SK-N-SH (cell line): ENCODE data around the gene SLC9A2. TPM values are rescaled to one million over a fixed set of nuclear protein-coding genes. Genes with fewer than 3 reads are reported as not detected.

ENCODE experiments used
- CTCF ChIA-PET: fragments of 300-600, 350-600 bp; formaldehyde crosslinking; extraction: SDS; loops from one replicate; lab custom pipeline; 2021; lab: Yijun Ruan, JAX
- POLR2A ChIA-PET: fragments of 350-600 bp; sonication (Branson Sonifier 250); formaldehyde crosslinking; extraction: SDS; loops from one replicate; lab custom pipeline; 2020; ENCODE audit warnings: antibody characterized with exemption, inconsistent platforms; lab: Yijun Ruan, JAX
- DNase-seq: peaks from one replicate; pipeline ENCODE4 v3.0.0; 2012
- H2AFZ ChIP-seq: fragments of 200-600 bp; sonication (generic); 2 replicates; pipeline ENCODE4 v1.8.1; 2016; ENCODE audit warnings: antibody characterized with exemption, mild to moderate bottlenecking, low read depth
- H3F3A ChIP-seq: fragments of 200-600 bp; sonication (generic); replicated peaks from 2 replicates; pipeline ENCODE3; 2016; ENCODE audit warnings: antibody characterized with exemption, mild to moderate bottlenecking; ENCODE audit not compliant: insufficient read depth
- H3K27ac ChIP-seq, 2 experiments: fragments of 200-500 bp in 1 of 2; fragments of 200-600 bp in 1 of 2; sonication (Bioruptor generic) in 1 of 2; sonication (generic), shearing (Covaris generic) in 1 of 2; 2 replicates each; pipeline versions ENCODE4 v1.5.1 to v1.6.1; 2014 to 2016; ENCODE audit warnings: low read depth in 2 of 2, inconsistent platforms in 1 of 2, low read length in 1 of 2, mild to moderate bottlenecking in 1 of 2, mixed read lengths in 1 of 2
- H3K27me3 ChIP-seq: fragments of 200-600 bp; sonication (generic), shearing (Covaris generic); 2 replicates; pipeline ENCODE4 v1.6.1; 2016; ENCODE audit warnings: mixed run types; ENCODE audit not compliant: insufficient read depth
- H3K36me3 ChIP-seq, 2 experiments: fragments of 200-500 bp in 1 of 2; fragments of 200-600 bp in 1 of 2; sonication (Bioruptor generic) in 1 of 2; sonication (generic) in 1 of 2; replicated peaks in 1 of 2; 2 replicates each; pipeline versions ENCODE3 to v1.5.1; 2014 to 2016; ENCODE audit warnings: low read length in 1 of 2, mild to moderate bottlenecking in 1 of 2; ENCODE audit not compliant: insufficient read depth in 2 of 2, control insufficient read depth in 1 of 2
- H3K4me1 ChIP-seq, 2 experiments: fragments of 200-500 bp in 1 of 2; fragments of 200-600 bp in 1 of 2; sonication (Bioruptor generic) in 1 of 2; sonication (generic), shearing (Covaris generic) in 1 of 2; 2 replicates each; pipeline versions ENCODE4 v1.5.1 to v1.6.1; 2014 to 2016; ENCODE audit warnings: low read depth in 1 of 2, low read length in 1 of 2, mixed run types in 1 of 2; ENCODE audit not compliant: insufficient read depth in 2 of 2, control insufficient read depth in 1 of 2
- H3K4me2 ChIP-seq: fragments of 200-600 bp; sonication (generic), shearing (Covaris generic); 2 replicates; pipeline ENCODE4 v1.6.1; 2017; ENCODE audit warnings: mixed run types
- H3K4me3 ChIP-seq, 2 experiments: fragments of 200-500 bp in 1 of 2; fragments of 200-600 bp in 1 of 2; sonication (Bioruptor generic) in 1 of 2; sonication (generic), shearing (Covaris generic) in 1 of 2; 2 replicates each; pipeline versions ENCODE4 v1.5.1 to v1.8.1; 2014 to 2016; ENCODE audit warnings: low read depth in 2 of 2, inconsistent platforms in 1 of 2, low read length in 1 of 2, mild to moderate bottlenecking in 1 of 2, mixed read lengths in 1 of 2, moderate library complexity in 1 of 2
- H3K79me2 ChIP-seq: fragments of 200-600 bp; sonication (generic); 2 replicates; pipeline ENCODE4 v1.8.1; 2017; ENCODE audit warnings: mild to moderate bottlenecking; ENCODE audit not compliant: insufficient read depth
- H3K9ac ChIP-seq: fragments of 200-600 bp; sonication (generic); 2 replicates; pipeline ENCODE4 v1.6.1; 2017; ENCODE audit warnings: mixed run types
- H3K9me2 ChIP-seq: fragments of 200-600 bp; sonication (generic); 2 replicates; pipeline ENCODE4 v1.6.1; 2017; ENCODE audit warnings: mixed run types
- H3K9me3 ChIP-seq: fragments of 200-600 bp; sonication (generic); 2 replicates; pipeline ENCODE4 v1.6.1; 2017; ENCODE audit warnings: mixed run types, mild to moderate bottlenecking, moderate library complexity
- H4K20me1 ChIP-seq: fragments of 200-600 bp; sonication (generic); 2 replicates; pipeline ENCODE4 v1.6.1; 2017; ENCODE audit warnings: mild to moderate bottlenecking, mixed run types; ENCODE audit not compliant: insufficient read depth
- CHD2 ChIP-seq: fragments of 150-350 bp; IDR thresholded peaks from 2 replicates; pipeline ENCODE4 v1.6.1; 2018; ENCODE audit warnings: low read length; ENCODE audit not compliant: partially characterized antibody
- CTCF ChIP-seq: fragments of 200-600 bp; sonication (generic); IDR thresholded peaks from 2 replicates; pipeline ENCODE4 v1.6.1; 2017; ENCODE audit warnings: antibody characterized with exemption, mild to moderate bottlenecking, moderate library complexity
- ELF1 ChIP-seq: IDR thresholded peaks from 2 replicates; pipeline ENCODE4 v1.4.0; 2012
- MEF2A ChIP-seq: IDR thresholded peaks from 2 replicates; pipeline ENCODE4 v1.4.0; 2012; ENCODE audit warnings: low read depth, borderline replicate concordance
- MXI1 ChIP-seq: IDR thresholded peaks from 2 replicates; pipeline ENCODE4 v1.6.1; 2012; ENCODE audit warnings: mild to moderate bottlenecking, low read depth, low read length, improper control_type of control experiment
- NRF1 ChIP-seq: IDR thresholded peaks from 2 replicates; pipeline ENCODE4 v1.6.1; 2012; ENCODE audit warnings: low read depth, mild to moderate bottlenecking, low read length
- POLR2AphosphoS5 ChIP-seq: IDR thresholded peaks from 2 replicates; pipeline ENCODE4 v1.6.1; 2012; ENCODE audit warnings: low read depth, low read length
- RFX5 ChIP-seq: IDR thresholded peaks from 2 replicates; pipeline ENCODE4 v1.6.1; 2012; ENCODE audit warnings: mild to moderate bottlenecking, improper control_type of control experiment, low read length
- SIN3A ChIP-seq: IDR thresholded peaks from 2 replicates; pipeline ENCODE4 v1.6.1; 2012; ENCODE audit warnings: low read depth, mild to moderate bottlenecking, low read length, moderate library complexity, borderline replicate concordance
- TAF1 ChIP-seq: IDR thresholded peaks from 2 replicates; pipeline ENCODE4 v1.6.1; 2012; ENCODE audit warnings: low read depth, mild to moderate bottlenecking, low read length, moderate library complexity, borderline replicate concordance
- TCF12 ChIP-seq: IDR thresholded peaks from 2 replicates; pipeline ENCODE4 v1.4.0; 2012
- TEAD4 ChIP-seq: IDR thresholded peaks from 2 replicates; pipeline ENCODE4 v1.4.0; 2012; ENCODE audit warnings: mild to moderate bottlenecking, borderline replicate concordance; ENCODE audit not compliant: insufficient read depth
- YY1 ChIP-seq: IDR thresholded peaks from 2 replicates; pipeline ENCODE4 v1.4.0; 2012; ENCODE audit warnings: low read depth, mild to moderate bottlenecking
- ZBTB33 ChIP-seq: IDR thresholded peaks from 2 replicates; pipeline ENCODE4 v1.4.0; 2012; ENCODE audit warnings: low read depth, borderline replicate concordance
- WGBS: methylation state at CpG from one replicate; pipeline ENCODE4 v1.1.6; 2017; ENCODE audit warnings: low lambda C conversion rate; 5-methylcytosine and 5-hydroxymethylcytosine counted together
- polyA plus RNA-seq, 3 experiments: library from polyadenylated mRNA; depleted of rRNA; stranded (reverse); fragments of >200 nt; gene quantifications; 2 replicates each; pipeline ENCODE4 v1.2.3, GENCODE V29; 2012
- TF ChIP-seq, protein P1 (sequence below): IDR thresholded peaks from 2 replicates; pipeline ENCODE4 v1.4.0; 2012; ENCODE audit warnings: low read depth, borderline replicate concordance
- TF ChIP-seq, protein P2 (sequence below): fragments of 150-350 bp; IDR thresholded peaks from 2 replicates; pipeline ENCODE4 v1.6.1; 2016; ENCODE audit warnings: mild to moderate bottlenecking, low read depth, low read length

The SLC9A2 gene
- polyA plus RNA-seq, 1 of the 3 experiments (the other 2 are of a cell fraction) = not detected

DNA sequence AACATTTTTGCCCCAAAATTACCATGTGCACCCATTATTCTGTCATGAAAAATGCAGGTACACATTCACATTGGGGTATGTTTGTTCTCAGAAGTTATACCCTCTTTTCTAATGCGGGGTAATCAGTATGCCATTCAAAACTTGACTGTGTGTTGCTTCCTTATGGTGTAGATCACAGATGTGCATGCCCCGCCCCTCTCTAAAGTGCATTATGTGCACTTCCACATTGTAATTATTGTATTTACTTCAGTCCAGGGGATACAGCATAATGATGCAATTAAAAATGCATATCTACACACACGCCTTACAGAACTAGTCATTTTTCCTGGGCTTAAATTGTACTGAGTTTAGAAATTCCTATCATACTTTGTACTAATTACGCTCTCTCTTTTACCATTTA lies 48.8 kb downstream of the SLC9A2 start:
- H4K20me1 ChIP-seq = no peaks in the 10 kb centered on the region
- CTCF ChIA-PET = no interaction called here
- no peak overlapping the region for H3K27ac ChIP-seq
- POLR2A ChIA-PET = no interaction called here
- H3K9me3 ChIP-seq = no peaks in the 10 kb centered on the region
- H3K4me1 ChIP-seq = no peaks in the 10 kb centered on the region
- H2AFZ ChIP-seq = no peak overlapping the region
- no peak for TF ChIP-seq MEF2A
- no peak for TF ChIP-seq ZBTB33
- TF ChIP-seq, protein P1, sequence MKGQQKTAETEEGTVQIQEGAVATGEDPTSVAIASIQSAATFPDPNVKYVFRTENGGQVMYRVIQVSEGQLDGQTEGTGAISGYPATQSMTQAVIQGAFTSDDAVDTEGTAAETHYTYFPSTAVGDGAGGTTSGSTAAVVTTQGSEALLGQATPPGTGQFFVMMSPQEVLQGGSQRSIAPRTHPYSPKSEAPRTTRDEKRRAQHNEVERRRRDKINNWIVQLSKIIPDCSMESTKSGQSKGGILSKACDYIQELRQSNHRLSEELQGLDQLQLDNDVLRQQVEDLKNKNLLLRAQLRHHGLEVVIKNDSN = no peak
- no peak for TF ChIP-seq NRF1
- no peak for TF ChIP-seq ELF1
- no peak for TF ChIP-seq CTCF
- TF ChIP-seq, protein P2, sequence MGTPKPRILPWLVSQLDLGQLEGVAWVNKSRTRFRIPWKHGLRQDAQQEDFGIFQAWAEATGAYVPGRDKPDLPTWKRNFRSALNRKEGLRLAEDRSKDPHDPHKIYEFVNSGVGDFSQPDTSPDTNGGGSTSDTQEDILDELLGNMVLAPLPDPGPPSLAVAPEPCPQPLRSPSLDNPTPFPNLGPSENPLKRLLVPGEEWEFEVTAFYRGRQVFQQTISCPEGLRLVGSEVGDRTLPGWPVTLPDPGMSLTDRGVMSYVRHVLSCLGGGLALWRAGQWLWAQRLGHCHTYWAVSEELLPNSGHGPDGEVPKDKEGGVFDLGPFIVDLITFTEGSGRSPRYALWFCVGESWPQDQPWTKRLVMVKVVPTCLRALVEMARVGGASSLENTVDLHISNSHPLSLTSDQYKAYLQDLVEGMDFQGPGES = no peak
- TF ChIP-seq SIN3A = no peak
- no peak for TF ChIP-seq POLR2AphosphoS5
- no peak for TF ChIP-seq YY1
- no peak for TF ChIP-seq TEAD4
- no peak for TF ChIP-seq RFX5
- no peak for TF ChIP-seq CHD2
- no peak for TF ChIP-seq MXI1
- TF ChIP-seq TAF1 = no peak
- TF ChIP-seq TCF12 = no peak
- TF ChIP-seq, all 33 proteins: peak for 0
- Histone ChIP-seq H3K27me3 (peaks cover 6% of the 10 kb centered on the region; the same call in 1 of the 2 replicates), H3K79me2 (no peaks in the 10 kb centered on the region), H3K4me3 (no peak overlapping the region), H3F3A (no peaks in the 10 kb centered on the region), H3K36me3 (no peaks in the 10 kb centered on the region), H3K9ac (no peak overlapping the region), H3K9me2 (no peaks in the 10 kb centered on the region), H3K4me2 (no peak overlapping the region)
- DNase-seq = no peak
- 11% methylated on average over 4 of the region's 4 CpGs for WGBS
